Mesendoderm (in vitro differentiated cells): ENCODE results near the gene ABHD17C.

Source experiments
- DNase-seq: peaks from one replicate; pipeline ENCODE4 v3.0.0; 2013
- H2AK5ac ChIP-seq: 2 replicates; pipeline ENCODE4 v1.6.1; 2013; ENCODE audit warnings: low read length, inconsistent platforms
- H2BK120ac ChIP-seq: 2 replicates; pipeline ENCODE4 v1.6.1; 2013; ENCODE audit warnings: low read depth, mild to moderate bottlenecking, low read length, moderate library complexity, mixed read lengths
- H2BK15ac ChIP-seq: replicated peaks from 2 replicates; pipeline ENCODE4 v1.6.1; 2013; ENCODE audit warnings: low read depth, mild to moderate bottlenecking, moderate library complexity
- H2BK5ac ChIP-seq: 2 replicates; pipeline ENCODE4 v1.6.1; 2013; ENCODE audit warnings: low read length, inconsistent platforms
- H3K18ac ChIP-seq: 2 replicates; pipeline ENCODE4 v1.6.1; 2013; ENCODE audit warnings: mild to moderate bottlenecking, low read length, mixed read lengths
- H3K23ac ChIP-seq: one replicate; pipeline ENCODE4 v1.6.1; 2013; ENCODE audit warnings: low read length
- H3K27ac ChIP-seq: 2 replicates; pipeline ENCODE4 v1.5.1; 2013; ENCODE audit warnings: low read depth, mild to moderate bottlenecking, inconsistent platforms, low read length, moderate library complexity
- H3K27me3 ChIP-seq: 2 replicates; pipeline ENCODE4 v1.6.1; 2013; ENCODE audit warnings: low read length, control low read depth, mild to moderate bottlenecking, inconsistent platforms; ENCODE audit not compliant: insufficient read depth, poor library complexity
- H3K36me3 ChIP-seq: 2 replicates; pipeline ENCODE4 v1.6.1; 2013; ENCODE audit warnings: low read length, inconsistent platforms; ENCODE audit not compliant: control insufficient read depth, insufficient read depth
- H3K4ac ChIP-seq: one replicate; pipeline ENCODE4 v1.6.1; 2013; ENCODE audit warnings: low read depth, mild to moderate bottlenecking, low read length, moderate library complexity
- H3K4me1 ChIP-seq: 2 replicates; pipeline ENCODE4 v1.6.1; 2013; ENCODE audit warnings: low read depth, low read length, inconsistent platforms; ENCODE audit not compliant: control insufficient read depth
- H3K4me2 ChIP-seq: 2 replicates; pipeline ENCODE4 v1.6.1; 2013; ENCODE audit warnings: low read length
- H3K4me3 ChIP-seq: 2 replicates; pipeline ENCODE4 v1.5.1; 2013; ENCODE audit warnings: mild to moderate bottlenecking, low read length
- H3K56ac ChIP-seq: one replicate; pipeline ENCODE4 v1.6.1; 2013; ENCODE audit warnings: low read length
- H3K79me1 ChIP-seq: 2 replicates; pipeline ENCODE4 v1.6.1; 2013; ENCODE audit warnings: low read length, inconsistent platforms
- H3K79me2 ChIP-seq: 2 replicates; pipeline ENCODE4 v1.6.1; 2013; ENCODE audit warnings: mild to moderate bottlenecking, low read length; ENCODE audit not compliant: control insufficient read depth, insufficient read depth
- H3K9ac ChIP-seq: 2 replicates; pipeline ENCODE4 v1.6.1; 2013; ENCODE audit warnings: low read length, inconsistent platforms
- H4K5ac ChIP-seq: one replicate; pipeline ENCODE4 v1.6.1; 2013; ENCODE audit warnings: low read length
- H4K8ac ChIP-seq: one replicate; pipeline ENCODE4 v1.6.1; 2013; ENCODE audit warnings: low read depth, mild to moderate bottlenecking, control low read depth, low read length, moderate library complexity
- WGBS: extraction: QIAGEN DNeasy Blood & Tissue Kit; methylation state at CpG from one replicate; pipeline ENCODE4 v1.1.7; 2013; ENCODE audit warnings: low lambda C conversion rate, missing lambda C conversion rate; ENCODE audit not compliant: insufficient coverage; ENCODE audit errors: extremely low coverage; 5-methylcytosine and 5-hydroxymethylcytosine counted together

ABHD17C gene

DNA sequence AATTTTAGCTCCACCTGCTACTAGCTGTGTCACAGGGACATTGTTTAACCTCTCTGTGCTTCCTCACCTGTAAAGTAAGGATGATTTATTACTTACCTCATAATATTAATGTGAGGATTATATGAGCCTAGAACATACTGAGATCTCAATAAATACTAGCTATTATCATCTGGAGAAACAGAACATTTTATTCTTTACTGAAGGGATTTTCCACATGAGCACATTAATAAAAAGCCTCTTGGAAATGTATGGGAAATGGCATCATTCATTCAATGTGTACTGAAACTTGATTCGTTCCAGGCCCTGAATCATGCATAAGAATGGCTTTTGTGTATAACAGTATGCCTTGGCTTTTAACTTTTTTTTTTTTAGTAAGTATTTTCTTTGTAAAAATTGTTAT is 73.0 kb downstream of the ABHD17C start:
- Histone ChIP-seq H3K4me2 (no peak overlapping the region), H3K4me1 (no peaks in the 10 kb centered on the region), H3K79me2 (no peaks in the 10 kb centered on the region)

DNA sequence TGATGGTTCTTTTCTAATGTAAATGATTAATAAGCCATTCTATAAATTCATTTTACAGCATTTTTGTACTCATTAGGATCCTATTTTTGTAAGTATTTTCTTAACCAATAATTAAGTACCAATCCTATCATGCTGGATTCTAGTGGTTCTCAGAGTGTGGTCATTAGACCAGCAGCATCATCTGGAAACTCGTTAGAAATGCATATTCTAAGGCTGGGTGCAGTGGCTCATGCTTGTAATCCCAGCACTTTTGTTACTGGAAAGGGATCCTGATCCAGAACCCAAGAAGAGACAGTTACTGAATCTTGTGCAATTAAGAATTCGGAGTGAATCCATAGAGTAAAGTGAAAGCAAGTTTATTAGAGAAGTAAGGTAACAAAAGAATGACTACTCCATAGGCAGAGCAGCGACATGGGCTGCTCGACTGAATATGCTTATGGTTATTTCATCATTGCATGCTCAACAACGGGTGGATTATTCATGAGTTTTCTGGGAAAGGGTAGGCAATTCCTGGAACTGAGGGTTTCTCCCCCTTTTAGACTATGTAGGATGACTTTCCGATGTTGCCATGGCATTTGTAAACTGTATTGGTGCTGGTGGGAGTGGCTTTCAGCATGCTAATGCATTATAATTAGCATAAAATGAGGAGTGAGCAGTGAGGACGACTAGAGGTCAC is 74.2 kb downstream of the ABHD17C start:
- no peak overlapping the region for H3K56ac ChIP-seq
- H3K23ac ChIP-seq, result no peak overlapping the region
- no peak overlapping the region for H2BK15ac ChIP-seq
- H3K4me1 ChIP-seq, result no peaks in the 10 kb centered on the region
- H3K9ac ChIP-seq, result no peak overlapping the region
- WGBS, result no CpG with 5 or more reads among the region's 7 CpGs
- H2BK120ac ChIP-seq, result no peak overlapping the region
- no peak overlapping the region for H4K8ac ChIP-seq
- no peaks in the 10 kb centered on the region for H3K36me3 ChIP-seq
- H3K27me3 ChIP-seq, result no peaks in the 10 kb centered on the region
- no peak overlapping the region for H3K4me3 ChIP-seq
- H3K79me2 ChIP-seq, result no peaks in the 10 kb centered on the region
- no peaks in the 10 kb centered on the region for H3K79me1 ChIP-seq
- no peak overlapping the region for H3K4ac ChIP-seq
- H4K5ac ChIP-seq, result no peak overlapping the region
- no peak overlapping the region for H2BK5ac ChIP-seq
- H3K27ac ChIP-seq, result no peak overlapping the region
- H3K18ac ChIP-seq, result no peak overlapping the region
- DNase-seq, result no peak
- no peak overlapping the region for H2AK5ac ChIP-seq
- H3K4me2 ChIP-seq, result no peak overlapping the region

More for the DNA sequence above, 73.0 kb downstream of the ABHD17C start:
- no peak overlapping the region for H2AK5ac ChIP-seq
- no peak overlapping the region for H4K8ac ChIP-seq
- H3K56ac ChIP-seq, result no peak overlapping the region
- no peak overlapping the region for H3K18ac ChIP-seq
- no peak overlapping the region for H4K5ac ChIP-seq
- no peaks in the 10 kb centered on the region for H3K27me3 ChIP-seq
- no peak overlapping the region for H3K27ac ChIP-seq
- no peak overlapping the region for H2BK5ac ChIP-seq
- no peak overlapping the region for H2BK120ac ChIP-seq
- H3K23ac ChIP-seq, result no peak overlapping the region
- no peak overlapping the region for H3K4me3 ChIP-seq
- H3K79me1 ChIP-seq, result no peaks in the 10 kb centered on the region
- H3K9ac ChIP-seq, result no peak overlapping the region
- no peak overlapping the region for H2BK15ac ChIP-seq
- no peaks in the 10 kb centered on the region for H3K36me3 ChIP-seq
- DNase-seq, result no peak
- no CpG with 5 or more reads among the region's 1 CpG for WGBS
- H3K4ac ChIP-seq, result no peak overlapping the region

DNA sequence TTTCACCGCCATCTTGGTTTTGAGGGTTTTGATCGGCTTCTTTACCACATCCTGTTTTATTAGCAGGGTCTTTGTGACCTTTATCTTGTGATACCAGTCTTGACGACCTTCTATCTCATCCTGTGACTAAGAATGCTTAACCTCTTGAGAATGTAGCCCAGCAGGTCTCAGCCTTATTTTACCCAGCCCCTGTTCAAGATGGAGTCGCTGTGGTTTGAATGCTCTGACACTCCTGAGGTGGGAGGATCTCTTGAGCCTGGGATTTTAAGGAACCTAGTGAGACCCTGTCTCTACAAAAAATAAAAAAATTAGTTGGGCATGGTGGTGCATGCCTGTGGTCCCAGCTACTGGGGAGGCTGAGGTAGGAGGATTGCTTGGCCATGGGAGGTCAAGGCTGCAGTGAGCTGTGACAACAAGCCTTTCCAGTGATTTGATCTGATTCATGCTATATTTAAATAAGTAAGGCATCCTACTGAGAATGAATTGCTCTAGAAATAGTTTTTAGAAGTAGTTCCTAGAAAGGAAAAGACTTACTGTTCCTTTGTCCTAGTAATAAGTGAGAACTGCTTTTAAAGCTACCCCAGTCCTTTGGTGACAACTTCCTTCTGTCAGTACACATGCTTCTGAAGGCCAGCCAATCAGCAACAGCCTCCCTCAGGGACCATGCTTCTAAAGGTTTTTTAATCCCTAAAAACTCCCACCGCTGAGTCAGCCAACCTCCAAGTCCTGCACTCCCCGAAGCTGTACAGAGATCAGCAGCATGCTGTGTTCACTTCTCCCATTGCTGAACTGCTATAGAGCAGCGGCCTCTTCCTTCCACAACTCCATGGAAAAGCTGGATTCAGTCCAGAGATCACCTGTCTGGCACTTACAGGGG is 75.0 kb downstream of the ABHD17C start:
- no peak overlapping the region for H3K9ac ChIP-seq
- H2BK120ac ChIP-seq, result no peak overlapping the region
- no peak overlapping the region for H2BK15ac ChIP-seq
- H3K79me2 ChIP-seq, result no peaks in the 10 kb centered on the region
- H3K4me2 ChIP-seq, result no peak overlapping the region
- H3K56ac ChIP-seq, result no peak overlapping the region
- DNase-seq, result peak; percentile 45
- H3K23ac ChIP-seq, result no peak overlapping the region
- H3K4me1 ChIP-seq, result no peaks in the 10 kb centered on the region
- no peak overlapping the region for H2BK5ac ChIP-seq
- no peak overlapping the region for H3K4ac ChIP-seq
- H3K36me3 ChIP-seq, result no peaks in the 10 kb centered on the region
- no peak overlapping the region for H3K27ac ChIP-seq
- H3K4me3 ChIP-seq, result no peak overlapping the region
- H3K27me3 ChIP-seq, result no peaks in the 10 kb centered on the region
- H4K5ac ChIP-seq, result no peak overlapping the region
- H3K18ac ChIP-seq, result no peak overlapping the region
- H4K8ac ChIP-seq, result no peak overlapping the region
- H2AK5ac ChIP-seq, result no peak overlapping the region
- no peaks in the 10 kb centered on the region for H3K79me1 ChIP-seq
- WGBS, result no CpG with 5 or more reads among the region's 7 CpGs

DNA sequence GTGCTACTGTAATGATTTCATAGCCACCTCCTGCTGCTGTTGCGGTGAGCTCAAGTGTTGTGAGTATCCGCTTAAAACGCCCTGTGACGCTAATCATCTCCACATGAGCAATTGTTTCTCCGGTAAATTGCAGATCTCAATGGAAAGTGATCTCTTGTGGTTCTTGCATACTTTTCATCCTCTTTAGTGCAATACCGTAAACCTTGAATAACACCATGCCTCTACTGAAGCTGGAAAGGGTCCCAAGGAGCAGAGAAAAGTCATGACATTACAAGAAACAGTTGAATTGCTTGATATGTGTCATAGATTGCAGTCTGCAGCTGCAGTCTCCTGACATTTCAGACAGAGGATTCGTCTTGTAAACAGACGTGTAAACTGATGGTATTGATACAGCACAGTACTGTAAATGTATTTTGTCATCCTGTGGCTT is 78.0 kb downstream of the ABHD17C start:
- WGBS, result no CpG with 5 or more reads among the region's 8 CpGs

DNA sequence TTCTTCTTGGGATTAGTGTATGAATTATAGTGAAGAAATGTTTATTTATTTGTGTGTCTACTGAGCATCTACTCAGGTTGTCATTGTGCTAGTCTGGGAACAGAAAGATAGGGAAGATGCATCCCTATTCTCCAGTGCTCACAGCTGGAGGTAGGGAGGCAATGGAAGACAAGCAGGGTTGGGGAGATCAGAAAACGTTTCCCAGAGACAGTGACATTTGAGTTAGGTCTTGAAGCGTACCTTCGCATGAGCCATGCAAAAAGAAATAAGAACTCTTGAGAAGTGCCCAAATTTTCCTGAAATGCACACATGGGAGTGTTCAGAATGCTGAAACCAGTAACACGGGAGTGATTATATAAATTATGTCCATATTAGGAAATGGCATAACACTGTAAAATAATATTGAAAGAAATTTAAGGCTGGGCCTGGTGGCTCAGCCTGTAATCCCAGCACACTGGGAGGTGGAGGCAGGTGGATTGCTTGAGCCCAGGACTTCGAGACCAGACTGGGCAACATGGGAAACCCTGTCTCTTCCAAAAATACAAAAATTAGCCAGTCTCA is 78.8 kb downstream of the ABHD17C start:
- H2BK120ac ChIP-seq, result no peak overlapping the region
- H3K4me3 ChIP-seq, result no peak overlapping the region
- H2BK15ac ChIP-seq, result no peak overlapping the region
- H3K23ac ChIP-seq, result no peak overlapping the region
- no peak overlapping the region for H2AK5ac ChIP-seq
- no peak overlapping the region for H3K56ac ChIP-seq
- no peak overlapping the region for H3K18ac ChIP-seq
- DNase-seq, result no peak
- no peak overlapping the region for H3K4me2 ChIP-seq
- H3K79me1 ChIP-seq, result no peaks in the 10 kb centered on the region
- no peaks in the 10 kb centered on the region for H3K27me3 ChIP-seq
- H3K79me2 ChIP-seq, result no peaks in the 10 kb centered on the region
- H4K8ac ChIP-seq, result no peak overlapping the region
- no peak overlapping the region for H3K9ac ChIP-seq
- no peak overlapping the region for H2BK5ac ChIP-seq
- H3K4ac ChIP-seq, result no peak overlapping the region
- H3K36me3 ChIP-seq, result no peaks in the 10 kb centered on the region
- WGBS, result no CpG with 5 or more reads among the region's 5 CpGs
- H3K4me1 ChIP-seq, result no peaks in the 10 kb centered on the region
- no peak overlapping the region for H4K5ac ChIP-seq
- H3K27ac ChIP-seq, result no peak overlapping the region

More for the DNA sequence above, 78.0 kb downstream of the ABHD17C start:
- H2BK5ac ChIP-seq, result no peak overlapping the region
- no peaks in the 10 kb centered on the region for H3K79me2 ChIP-seq
- H3K4ac ChIP-seq, result no peak overlapping the region
- H2BK15ac ChIP-seq, result no peak overlapping the region
- H2AK5ac ChIP-seq, result no peak overlapping the region
- no peaks in the 10 kb centered on the region for H3K27me3 ChIP-seq
- H3K36me3 ChIP-seq, result no peaks in the 10 kb centered on the region
- H3K27ac ChIP-seq, result no peak overlapping the region
- no peak overlapping the region for H2BK120ac ChIP-seq
- no peak overlapping the region for H3K4me2 ChIP-seq
- DNase-seq, result no peak
- H3K23ac ChIP-seq, result no peak overlapping the region
- H3K4me1 ChIP-seq, result no peaks in the 10 kb centered on the region
- no peaks in the 10 kb centered on the region for H3K79me1 ChIP-seq
- no peak overlapping the region for H4K8ac ChIP-seq
- H3K18ac ChIP-seq, result no peak overlapping the region
- H3K56ac ChIP-seq, result no peak overlapping the region
- H3K9ac ChIP-seq, result no peak overlapping the region
- H4K5ac ChIP-seq, result no peak overlapping the region
- H3K4me3 ChIP-seq, result no peak overlapping the region
